MM.1S (cell line): ENCODE measurements around the gene CPLANE1.

Experiments used
- DNase-seq: peaks from one replicate; pipeline ENCODE4 v3.0.0-alpha.2; 2015
- H2AFZ ChIP-seq: fragments of 300-600 bp; sonication (generic); 2 replicates; pipeline ENCODE4 v1.6.0; 2016; ENCODE audit warnings: antibody characterized with exemption, low read length
- H3F3A ChIP-seq: fragments of 300-600 bp; sonication (generic); 2 replicates; pipeline ENCODE4 v1.6.1; 2016; ENCODE audit warnings: mild to moderate bottlenecking, antibody characterized with exemption, low read length, moderate library complexity, mixed read lengths; ENCODE audit not compliant: insufficient read depth
- H3K27ac ChIP-seq: fragments of 300-600 bp; sonication (generic); 2 replicates; pipeline ENCODE4 v1.5.1; 2016; ENCODE audit warnings: mild to moderate bottlenecking, low read length
- H3K27me3 ChIP-seq: fragments of 300-600 bp; sonication (generic); replicated peaks from 2 replicates; pipeline ENCODE4 v1.6.0; 2016; ENCODE audit warnings: low read length; ENCODE audit not compliant: insufficient read depth
- H3K36me3 ChIP-seq: fragments of 300-600 bp; sonication (generic); replicated peaks from 2 replicates; pipeline ENCODE4 v1.6.1; 2016; ENCODE audit warnings: mild to moderate bottlenecking, low read length, mixed read lengths; ENCODE audit not compliant: insufficient read depth
- H3K4me1 ChIP-seq: fragments of 300-600 bp; sonication (generic); 2 replicates; pipeline ENCODE4 v1.6.1; 2016; ENCODE audit warnings: low read length, mixed read lengths
- H3K4me2 ChIP-seq: fragments of 300-600 bp; sonication (generic); 2 replicates; pipeline ENCODE4 v1.6.0; 2016; ENCODE audit warnings: low read depth, low read length
- H3K4me3 ChIP-seq: fragments of 300-600 bp; sonication (generic); 2 replicates; pipeline ENCODE4 v1.5.1; 2016; ENCODE audit warnings: low read length, mixed read lengths
- H3K79me2 ChIP-seq: fragments of 300-600 bp; sonication (generic); 2 replicates; pipeline ENCODE4 v1.6.1; 2016; ENCODE audit warnings: mixed run types, low read length, mixed read lengths
- H3K9ac ChIP-seq: fragments of 300-600 bp; sonication (generic); 2 replicates; pipeline ENCODE4 v1.6.1; 2016; ENCODE audit warnings: low read length, mixed read lengths
- H3K9me2 ChIP-seq: fragments of 300-600 bp; sonication (generic); replicated peaks from 2 replicates; pipeline ENCODE4 v1.6.1; 2016; ENCODE audit warnings: mild to moderate bottlenecking, low read length, mixed read lengths; ENCODE audit not compliant: insufficient read depth
- H3K9me3 ChIP-seq: fragments of 300-600 bp; sonication (generic); replicated peaks from 2 replicates; pipeline ENCODE4 v1.6.1; 2016; ENCODE audit warnings: mild to moderate bottlenecking, low read length, mixed read lengths; ENCODE audit not compliant: insufficient read depth
- H4K20me1 ChIP-seq: fragments of 300-600 bp; sonication (generic); 2 replicates; pipeline ENCODE4 v1.6.1; 2016; ENCODE audit warnings: mild to moderate bottlenecking, low read length, moderate library complexity, mixed read lengths; ENCODE audit not compliant: insufficient read depth
- CTCF ChIP-seq: fragments of 300-600 bp; sonication (generic); IDR thresholded peaks from 2 replicates; pipeline ENCODE4 v1.5.1; 2016; ENCODE audit warnings: antibody characterized with exemption, low read length, mixed read lengths
- EZH2 ChIP-seq: fragments of 300-600 bp; sonication (generic); optimal IDR thresholded peaks from 2 replicates; pipeline ENCODE3; 2017; ENCODE audit warnings: low read depth, mild to moderate bottlenecking, antibody characterized with exemption, low read length, mixed read lengths
- EZH2phosphoT487 ChIP-seq: fragments of 300-600 bp; sonication (generic); IDR thresholded peaks from 2 replicates; pipeline ENCODE4 v1.6.1; 2018; ENCODE audit warnings: antibody characterized with exemption, low read length

The CPLANE1 gene

GRCh38 chr5:37090781-37091180 lies 158.4 kb downstream of the CPLANE1 start:
- no peaks in the 10 kb centered on the region for H3K79me2 ChIP-seq
- H3K4me2 ChIP-seq: no peak overlapping the region
- no peak overlapping the region for H3K9ac ChIP-seq
- no peaks in the 10 kb centered on the region for H3K36me3 ChIP-seq
- no peak overlapping the region for H3K27ac ChIP-seq
- H3K27me3 ChIP-seq: no peaks in the 10 kb centered on the region
- DNase-seq: no peak
- H4K20me1 ChIP-seq: no peaks in the 10 kb centered on the region
- TF ChIP-seq EZH2: no peak
- TF ChIP-seq CTCF: no peak
- H2AFZ ChIP-seq: no peak overlapping the region
- H3K9me3 ChIP-seq: no peaks in the 10 kb centered on the region
- no peaks in the 10 kb centered on the region for H3K4me1 ChIP-seq
- no peaks in the 10 kb centered on the region for H3F3A ChIP-seq
- H3K9me2 ChIP-seq: no peaks in the 10 kb centered on the region
- no peak overlapping the region for H3K4me3 ChIP-seq

GRCh38 chr5:37090123-37090726 lies 159.0 kb downstream of the CPLANE1 start:
- TF ChIP-seq CTCF (no peak), EZH2phosphoT487 (no peak), EZH2 (no peak)
- Histone ChIP-seq H2AFZ (no peak overlapping the region), H3K9ac (no peak overlapping the region), H4K20me1 (no peaks in the 10 kb centered on the region), H3K36me3 (no peaks in the 10 kb centered on the region), H3K27ac (no peak overlapping the region), H3K4me3 (no peak overlapping the region), H3K79me2 (no peaks in the 10 kb centered on the region), H3K4me1 (no peaks in the 10 kb centered on the region), H3F3A (no peaks in the 10 kb centered on the region), H3K4me2 (no peak overlapping the region), H3K9me3 (no peaks in the 10 kb centered on the region), H3K9me2 (no peaks in the 10 kb centered on the region), H3K27me3 (no peaks in the 10 kb centered on the region)
- DNase-seq: no peak

GRCh38 chr5:37088009-37088408 lies 161.2 kb downstream of the CPLANE1 start:
- Histone ChIP-seq H2AFZ (no peak overlapping the region), H3K4me3 (no peak overlapping the region), H3F3A (no peaks in the 10 kb centered on the region), H3K4me2 (no peak overlapping the region), H4K20me1 (no peaks in the 10 kb centered on the region), H3K9me2 (no peaks in the 10 kb centered on the region), H3K9me3 (no peaks in the 10 kb centered on the region), H3K27ac (no peak overlapping the region), H3K36me3 (no peaks in the 10 kb centered on the region), H3K4me1 (no peaks in the 10 kb centered on the region), H3K27me3 (no peaks in the 10 kb centered on the region), H3K79me2 (no peaks in the 10 kb centered on the region), H3K9ac (no peak overlapping the region)
- TF ChIP-seq EZH2phosphoT487 (no peak), CTCF (no peak), EZH2 (no peak)
- DNase-seq: no peak
